DMS 273 treated with DMSO at 0.1 percent for 48 hours (cell line): ENCODE results near the gene USH1C.

Source experiments
- DNase-seq: peaks from one replicate; lab custom pipeline; 2025; lab: John Stamatoyannopoulos, UW

Gene USH1C

DNA sequence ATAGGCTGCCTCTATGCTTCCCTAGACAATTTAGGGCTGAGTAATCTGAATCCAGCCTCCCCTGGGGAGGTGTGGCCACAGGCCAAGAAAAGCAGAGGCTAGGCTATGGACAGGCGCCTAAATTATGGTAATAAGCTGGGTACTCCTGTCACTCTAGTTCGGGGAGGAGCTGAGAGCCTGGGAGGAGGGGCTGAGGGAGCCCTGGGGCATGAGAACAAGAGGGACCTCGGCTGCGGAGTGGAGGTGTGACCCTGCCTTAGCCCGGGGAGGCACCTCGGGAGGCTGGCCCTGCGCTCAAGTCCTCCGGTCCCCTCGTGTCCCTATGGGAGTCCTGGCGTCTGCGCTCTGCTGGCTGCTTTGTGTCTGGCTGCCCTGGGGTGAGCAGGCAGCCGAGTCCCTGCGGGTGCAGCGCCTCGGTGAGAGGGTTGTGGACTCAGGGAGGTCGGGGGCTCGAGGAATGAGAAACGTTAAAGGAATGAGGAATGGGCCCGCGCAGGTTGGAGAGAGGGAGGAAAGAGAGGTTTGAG, 2.9 kb upstream of the USH1C start, which contains the start of gene OTOG:
Gene OTOG, plus strand, starts transcription at position 209 of the 527 bp plus-strand sequence. Its CDS starts 114 bp downstream, at position 323.
- DNase-seq = peak; percentile 45

DNA sequence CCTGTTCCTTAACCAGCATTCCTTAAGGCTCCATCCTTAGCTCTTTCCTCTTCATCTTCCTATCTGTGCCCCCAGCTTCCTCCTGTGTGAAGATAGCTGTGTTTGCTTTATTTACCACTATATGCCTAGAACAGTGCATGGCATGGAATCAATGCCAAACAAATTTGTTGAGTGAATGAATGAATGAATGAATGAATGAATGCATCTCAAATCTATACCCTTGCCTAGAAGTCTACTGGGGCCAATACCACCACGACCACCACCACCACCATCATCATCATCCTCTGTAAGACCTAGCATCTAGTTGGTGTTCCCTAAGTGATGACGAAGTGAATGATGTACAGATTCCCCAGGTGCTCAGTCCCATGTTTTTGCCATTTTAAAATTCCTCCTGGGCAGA, 2.0 kb upstream of the USH1C start:
- no peak for DNase-seq

DNA sequence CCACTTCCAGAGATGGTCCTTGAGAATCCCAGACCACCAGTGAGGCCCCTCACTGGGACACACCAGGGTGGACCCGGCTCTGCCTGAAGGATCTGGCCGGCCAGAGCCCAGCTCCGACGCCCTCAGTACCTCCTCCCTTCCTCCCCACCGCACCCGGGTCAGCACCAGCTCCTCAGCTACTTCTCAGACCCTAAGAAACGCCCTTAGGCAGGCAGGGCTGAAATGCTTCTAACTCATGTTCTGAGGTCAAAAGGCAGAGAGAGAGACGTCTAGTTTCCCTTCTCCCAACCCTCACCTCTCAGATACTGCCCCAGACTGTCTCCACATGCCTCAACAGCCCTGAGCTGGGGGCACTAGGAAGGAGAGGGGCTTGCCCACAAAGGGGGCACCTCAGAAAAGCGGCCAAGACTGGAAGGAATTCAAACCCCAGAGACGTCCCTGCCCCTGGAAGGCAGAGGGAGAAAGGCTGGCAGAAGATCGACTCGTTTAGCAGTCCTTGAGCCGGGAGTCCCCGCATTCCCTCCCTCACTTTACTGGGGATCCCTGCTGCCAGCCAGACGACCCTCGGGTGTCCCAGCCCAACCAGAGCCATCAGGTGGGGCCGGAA, 539 bp downstream of the USH1C start:
- no peak for DNase-seq

DNA sequence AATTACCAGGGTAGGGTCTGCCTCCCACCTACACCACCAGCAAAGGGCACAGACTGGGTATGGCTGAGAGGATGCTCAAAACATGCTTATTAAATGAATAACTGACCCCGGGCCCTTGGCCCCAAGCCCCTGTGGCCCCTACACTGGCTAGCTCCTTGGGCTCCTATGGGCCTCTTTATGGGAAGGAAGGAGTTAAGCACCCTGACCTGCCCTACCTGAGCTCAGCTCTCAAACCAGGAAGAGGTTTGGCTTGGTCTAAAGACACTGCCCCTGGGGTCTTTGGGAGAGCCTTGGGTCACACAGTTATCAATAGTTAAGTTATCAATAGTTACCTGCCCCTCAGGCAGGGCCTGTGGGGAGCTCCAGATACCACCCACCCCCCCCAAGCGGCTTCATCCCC, 1.2 kb downstream of the USH1C start:
- DNase-seq = no peak

DNA sequence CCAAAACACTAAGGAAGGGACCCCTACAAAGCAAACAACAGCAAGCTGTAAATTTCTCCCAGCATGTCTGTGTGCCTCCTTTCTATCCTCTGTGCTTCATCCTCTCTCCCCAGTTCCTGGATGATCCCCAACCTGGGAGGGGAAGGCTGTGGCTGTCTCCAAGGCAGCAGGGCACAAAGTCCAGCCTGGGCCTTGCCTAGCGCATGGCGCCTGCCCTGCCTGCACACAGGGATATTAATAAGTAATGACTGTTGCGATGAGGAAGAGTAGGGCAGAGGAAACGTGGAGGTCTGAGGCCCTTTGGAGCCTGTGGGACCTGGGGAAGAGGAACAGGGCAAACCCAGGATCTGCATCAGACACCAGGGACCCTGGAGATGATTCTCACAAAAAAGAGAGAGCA, 2.0 kb downstream of the USH1C start:
- no peak for DNase-seq

DNA sequence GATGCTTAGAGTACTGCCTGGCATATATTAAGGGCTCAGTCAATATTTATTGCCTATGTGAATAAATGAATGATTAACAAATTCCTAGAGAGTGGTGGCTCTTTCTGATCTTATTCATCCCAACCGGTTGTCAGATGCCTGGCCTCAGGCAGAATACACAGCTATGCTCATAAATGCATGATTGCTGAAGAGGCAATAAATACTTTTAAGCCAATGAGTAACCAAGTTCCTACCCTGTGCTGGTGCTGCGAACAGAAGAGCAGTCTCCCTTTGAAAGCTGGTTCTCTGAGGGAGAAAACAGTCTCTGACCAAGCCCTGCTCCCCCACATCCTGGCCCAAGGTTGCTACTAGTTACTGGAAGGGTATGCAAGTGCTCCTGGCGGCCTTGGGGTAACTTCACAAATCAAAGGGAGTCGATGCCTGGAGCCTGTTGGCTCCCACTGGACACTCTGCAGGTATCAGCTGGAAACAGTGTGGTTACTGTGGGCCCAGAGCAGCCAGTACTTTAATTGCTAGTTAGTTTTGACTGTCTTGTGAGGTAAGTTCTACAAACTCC, 2.8 kb downstream of the USH1C start:
- DNase-seq = no peak

DNA sequence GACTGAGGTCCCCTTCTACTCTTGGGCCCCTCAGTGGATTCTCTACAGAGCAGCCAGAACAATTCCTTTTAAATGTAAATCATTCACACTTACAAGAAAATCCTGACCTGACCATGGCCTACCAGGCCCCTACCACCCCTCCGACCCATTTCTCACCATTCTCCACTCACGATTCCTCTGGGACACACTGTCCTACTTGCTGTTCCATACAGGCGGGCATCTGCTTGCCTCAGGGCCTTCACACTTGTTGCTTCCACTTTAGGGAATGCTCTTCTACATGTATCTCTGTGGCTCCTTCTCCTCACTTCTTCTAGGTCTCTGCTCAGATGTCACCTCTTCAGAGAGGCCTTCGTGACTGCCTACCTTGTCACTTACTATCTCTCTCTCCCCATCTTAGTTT, 3.4 kb downstream of the USH1C start:
- DNase-seq = no peak

DNA sequence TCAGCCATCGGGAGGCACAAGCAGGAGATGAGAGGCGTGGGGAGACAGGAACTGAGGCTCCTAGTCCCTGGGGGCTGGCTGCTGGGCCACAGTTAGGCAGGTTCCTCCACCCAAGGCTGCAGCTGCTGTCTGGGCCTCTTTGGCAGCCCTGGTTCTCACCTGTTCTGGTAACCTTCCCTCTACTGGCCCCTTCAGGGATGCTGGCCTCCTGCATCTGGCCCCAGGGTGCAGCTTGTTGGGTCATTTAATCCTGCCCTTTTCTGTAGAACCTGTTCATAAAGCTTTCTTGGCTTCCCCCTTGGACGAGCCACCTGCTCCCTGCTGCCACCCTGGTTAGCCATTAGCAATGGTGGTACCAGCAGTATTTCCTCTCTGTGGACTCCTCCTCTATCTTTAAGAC, 5.5 kb downstream of the USH1C start:
- no peak for DNase-seq

DNA sequence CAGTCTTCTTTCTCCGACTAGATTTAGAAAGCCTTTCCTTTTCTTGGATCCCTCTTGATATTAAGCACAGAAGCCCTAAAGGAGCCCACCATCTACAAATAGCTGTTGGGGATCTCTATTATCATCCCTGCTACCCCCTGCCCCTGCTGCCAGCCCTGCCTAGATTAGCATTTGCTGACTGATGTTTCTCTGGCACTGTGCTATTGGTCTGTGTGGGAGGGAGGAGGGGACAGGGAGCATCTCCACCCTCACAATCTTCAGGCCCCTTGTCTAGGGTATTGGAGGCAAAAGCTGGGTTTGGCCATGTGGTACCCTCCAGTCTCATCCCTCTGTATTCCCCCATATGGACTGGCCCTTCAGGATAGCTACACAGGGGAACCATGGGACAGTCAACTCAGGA, 6.2 kb downstream of the USH1C start:
- DNase-seq = no peak

DNA sequence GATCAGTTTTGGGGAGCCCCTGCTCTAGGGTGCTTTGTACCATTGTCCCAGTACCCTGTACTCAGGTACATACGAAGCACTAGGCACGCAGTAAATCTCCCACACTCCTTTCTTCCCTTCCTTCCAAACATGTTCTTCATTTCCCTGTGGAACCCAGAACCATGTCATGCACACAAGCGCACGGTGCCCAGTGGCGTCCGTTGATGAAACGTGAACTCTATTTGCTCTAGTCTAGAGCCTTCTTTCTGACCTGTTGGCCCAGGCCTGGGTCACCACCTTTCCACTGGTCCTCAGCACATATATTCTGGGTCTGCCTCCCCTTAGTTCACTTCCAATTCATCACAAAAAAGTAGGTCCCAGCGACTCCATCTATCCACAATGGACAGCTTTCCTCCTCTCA, 7.0 kb downstream of the USH1C start:
- DNase-seq = no peak

DNA sequence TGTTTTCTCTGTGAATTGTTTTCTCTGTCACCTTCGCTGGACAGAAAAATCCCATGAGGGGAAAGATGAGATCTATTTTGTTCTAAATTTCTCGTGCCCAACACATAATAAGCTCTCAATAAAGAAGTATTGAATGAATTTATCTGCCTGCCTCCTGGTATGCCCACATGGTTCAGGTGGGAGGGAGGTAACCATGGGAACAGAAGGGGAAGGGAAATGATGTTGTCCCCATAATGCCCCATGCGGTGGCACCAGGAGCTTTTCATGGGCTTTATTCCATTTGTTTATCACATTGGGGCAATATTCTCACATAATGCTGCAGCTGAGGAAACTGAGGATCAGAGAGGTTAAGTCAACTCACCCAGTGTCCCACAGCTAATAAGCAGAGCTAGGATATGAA, 8.7 kb downstream of the USH1C start:
- DNase-seq = no peak

DNA sequence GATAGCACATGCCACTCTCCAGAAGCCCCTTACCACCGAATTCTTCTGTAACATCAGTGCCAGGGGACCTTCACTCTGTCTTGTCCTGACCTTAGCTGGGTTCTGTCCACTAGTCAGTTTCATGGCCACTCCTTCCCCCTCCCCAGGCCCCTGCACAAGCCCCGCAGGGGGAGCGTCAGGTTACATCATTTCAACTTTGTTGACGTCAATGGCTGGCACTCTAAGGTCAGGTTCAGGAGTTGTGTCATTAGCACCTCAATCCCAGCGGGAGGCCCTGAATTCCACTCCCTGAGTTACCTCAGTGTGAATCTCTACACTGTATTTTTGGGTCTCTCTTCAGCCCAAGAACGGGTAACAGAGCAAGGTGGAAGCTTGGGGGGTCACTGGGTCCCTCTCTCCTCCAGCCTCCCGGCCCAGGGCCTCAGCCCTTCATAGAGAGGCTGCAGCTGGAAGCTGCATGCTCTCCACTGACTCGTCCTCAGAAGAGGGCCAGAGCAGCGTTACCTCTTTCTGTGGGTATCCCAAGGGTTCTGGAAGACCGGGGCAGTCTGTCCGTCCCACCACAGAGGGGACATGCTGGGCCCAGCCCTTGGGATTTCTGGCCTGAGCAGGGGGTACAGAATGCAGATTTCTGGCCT, 10.3 kb downstream of the USH1C start:
- no peak for DNase-seq

DNA sequence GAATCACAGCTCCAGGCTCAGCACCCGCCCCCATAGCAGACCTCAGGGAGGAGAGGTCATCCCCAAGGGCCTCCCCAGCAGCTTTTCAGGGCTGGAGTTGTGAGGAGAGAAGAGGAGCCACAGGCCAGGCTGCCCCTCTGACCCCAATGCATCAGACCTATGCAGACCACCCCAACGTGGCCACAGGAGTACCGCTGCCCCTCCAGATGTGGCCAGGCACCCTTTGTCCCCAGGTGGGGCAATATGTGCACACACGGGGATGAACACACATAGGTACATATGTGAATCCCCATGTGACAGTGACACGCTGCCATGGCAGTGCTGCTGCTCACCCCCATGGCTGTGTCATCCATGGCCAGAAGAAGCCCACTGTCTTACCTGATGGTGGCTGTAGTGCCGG, 10.9 kb downstream of the USH1C start:
- DNase-seq = no peak

DNA sequence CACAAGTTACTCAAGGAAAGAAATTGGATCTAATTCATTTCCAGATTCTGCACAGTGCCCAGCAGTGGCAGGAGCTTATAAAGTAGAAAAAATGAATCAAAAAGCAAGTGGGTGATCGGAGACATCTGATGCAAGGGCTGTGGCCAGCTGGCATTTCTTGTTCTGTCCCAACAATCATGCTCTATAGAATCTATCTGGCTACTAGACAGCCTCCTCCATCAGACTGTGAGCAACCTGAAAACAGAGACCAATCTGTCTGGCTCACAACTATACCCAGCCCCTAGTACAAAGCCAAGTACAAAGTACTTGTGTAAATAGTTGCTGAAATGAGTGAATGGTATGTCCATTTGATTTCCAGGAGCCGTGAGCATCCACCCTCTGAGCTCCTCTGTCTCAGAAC, 11.4 kb downstream of the USH1C start:
- DNase-seq = no peak

DNA sequence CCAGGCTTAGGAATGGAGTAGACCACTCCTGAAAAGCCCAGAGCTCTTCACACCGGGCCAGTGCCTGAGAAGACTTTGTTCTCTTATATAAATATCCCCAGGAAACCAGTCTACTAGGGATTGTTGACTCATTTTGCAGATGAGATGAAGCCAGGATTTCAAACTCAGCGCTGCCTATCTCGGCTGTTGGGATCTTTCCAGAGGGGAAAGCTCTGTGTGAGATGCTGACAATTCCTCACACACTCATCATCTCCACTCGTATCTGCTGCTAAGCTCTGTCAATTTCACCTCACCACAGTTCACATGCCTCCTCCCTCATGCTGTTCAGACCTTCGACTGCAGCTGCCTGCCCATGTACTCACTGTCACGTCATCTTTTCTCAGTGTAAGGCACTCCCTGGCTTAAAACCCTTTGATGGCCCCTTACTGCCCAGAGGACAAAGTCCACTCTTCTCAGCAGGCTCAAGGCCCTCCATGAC, 12.5 kb downstream of the USH1C start:
- no peak for DNase-seq

DNA sequence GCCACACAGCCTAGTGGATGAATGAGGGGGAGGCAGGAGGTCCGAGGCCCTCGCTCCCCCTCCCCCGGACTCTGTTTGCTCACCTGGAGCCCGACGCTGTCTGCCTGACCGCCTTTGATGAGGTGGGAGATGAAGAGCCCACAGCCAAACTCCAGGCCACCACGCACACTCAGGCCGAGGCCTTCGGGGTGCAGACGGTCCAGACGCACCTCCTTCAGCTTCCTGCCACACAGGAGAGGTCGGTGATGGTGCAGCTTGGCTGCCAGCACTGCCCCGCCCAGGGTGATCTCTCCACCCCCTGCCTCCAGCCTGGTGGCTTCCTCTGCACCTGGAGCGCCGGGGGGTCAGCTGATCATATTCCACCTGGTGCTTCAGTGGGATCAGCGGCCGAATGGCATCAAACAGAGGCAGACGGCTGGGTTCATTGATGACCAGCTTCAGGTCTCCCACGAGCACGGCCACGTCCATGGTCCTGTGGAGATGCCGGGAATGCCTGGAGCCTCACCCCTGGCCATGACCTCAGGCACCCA, 13.1 kb downstream of the USH1C start:
- no peak for DNase-seq

DNA sequence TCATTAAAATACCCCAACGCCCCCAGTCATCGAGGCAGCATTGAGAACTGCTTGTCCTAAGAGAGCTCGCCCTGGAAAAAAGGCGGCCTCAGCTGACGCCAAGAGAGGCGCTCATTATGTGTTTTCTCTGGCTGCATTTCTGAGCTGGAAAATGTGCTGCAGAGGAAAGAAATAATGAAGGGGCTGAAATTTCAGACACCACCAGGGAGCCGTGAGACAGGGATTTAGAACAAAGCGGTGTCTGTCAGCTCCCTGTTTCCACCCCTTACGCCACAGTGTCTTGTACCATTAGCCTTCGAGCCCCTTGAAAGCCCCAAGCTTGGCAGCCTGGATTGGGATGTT, 14.4 kb downstream of the USH1C start:
- no peak for DNase-seq

DNA sequence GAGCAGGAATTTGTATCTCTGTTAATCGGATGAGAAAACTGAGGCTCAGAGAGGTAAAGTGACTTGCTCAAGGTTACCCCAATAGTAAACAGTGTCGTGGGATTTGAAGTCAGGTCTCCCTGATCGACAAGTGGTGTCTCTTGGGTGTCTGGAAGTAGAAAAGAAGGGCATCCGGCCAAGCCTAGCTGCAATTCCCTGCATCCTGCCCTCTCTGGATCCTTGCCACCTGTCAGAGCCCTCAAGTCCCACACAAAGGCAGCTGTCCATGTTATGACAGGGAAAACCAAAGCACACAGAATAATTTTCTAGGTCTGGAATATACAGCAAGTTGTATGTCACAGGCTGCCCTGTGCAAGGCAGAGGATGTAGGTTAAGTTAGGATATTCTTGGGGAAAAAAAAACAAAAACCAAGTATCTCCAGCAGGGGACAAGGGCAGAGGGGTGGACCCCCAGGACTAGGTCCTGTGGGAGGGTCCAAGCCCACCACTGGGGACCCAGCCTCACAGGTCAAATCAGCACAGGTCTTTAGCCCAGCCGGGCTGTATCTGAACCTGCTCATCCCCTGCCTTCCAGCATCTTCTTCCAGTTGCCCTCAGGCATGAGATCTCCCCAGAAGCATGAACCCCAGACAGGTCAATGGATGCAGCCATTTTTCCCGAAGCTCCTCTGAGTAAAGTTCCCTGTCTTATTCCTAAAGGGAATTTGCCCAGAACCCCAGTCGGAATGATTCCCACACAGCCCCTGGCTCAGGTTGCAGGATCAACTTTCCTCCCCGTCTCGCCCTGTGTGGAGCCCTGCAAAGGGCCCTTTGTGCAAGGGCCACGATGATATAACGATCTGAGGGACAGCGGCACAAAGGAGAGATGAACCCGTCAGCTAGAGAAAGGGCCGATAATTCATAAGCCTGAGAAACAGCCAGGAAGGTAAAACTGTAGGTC, 15.0 kb downstream of the USH1C start:
- DNase-seq = no peak

DNA sequence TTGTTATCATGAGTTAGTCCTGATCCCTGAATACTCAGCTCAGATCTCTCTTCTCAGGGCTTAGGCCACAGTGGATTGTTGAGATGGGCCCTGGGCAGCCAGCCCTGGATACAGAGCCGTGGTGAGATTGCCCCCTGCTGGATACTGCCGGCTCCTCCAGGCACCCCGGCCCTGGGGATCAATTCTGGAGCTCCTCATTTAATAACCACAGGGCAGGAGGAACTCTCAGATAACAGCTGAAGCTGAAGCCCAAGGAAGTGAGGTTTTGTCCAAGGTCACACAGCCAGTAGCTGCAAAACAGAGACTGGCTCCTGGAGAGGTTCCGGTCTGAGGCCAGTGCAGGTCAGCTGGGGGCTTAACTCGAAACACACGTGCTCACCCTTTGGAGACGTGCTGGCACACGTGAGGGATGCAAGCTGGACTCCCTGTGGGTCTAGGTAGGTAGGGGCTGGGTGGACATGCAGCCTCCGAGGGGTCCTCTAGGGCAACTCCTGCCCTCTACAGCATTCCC, 16.0 kb downstream of the USH1C start:
- DNase-seq = no peak

DNA sequence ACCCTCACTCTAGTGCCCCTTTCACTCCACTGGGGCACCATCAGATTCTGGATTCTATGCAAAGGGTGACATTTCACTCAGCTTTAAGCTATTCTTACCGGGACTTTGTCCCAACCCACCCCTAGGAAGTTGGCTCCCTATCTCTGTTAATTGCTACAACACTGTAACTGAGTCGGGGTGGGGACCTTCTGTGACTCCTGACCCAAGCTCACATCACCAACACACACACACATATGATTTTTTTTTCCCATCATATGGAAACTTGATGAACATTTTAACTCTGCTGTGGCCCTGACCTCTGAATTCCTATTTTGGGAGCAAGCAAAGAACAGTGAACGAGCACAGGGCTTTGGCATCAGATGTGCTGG, 16.6 kb downstream of the USH1C start:
- DNase-seq = no peak

DNA sequence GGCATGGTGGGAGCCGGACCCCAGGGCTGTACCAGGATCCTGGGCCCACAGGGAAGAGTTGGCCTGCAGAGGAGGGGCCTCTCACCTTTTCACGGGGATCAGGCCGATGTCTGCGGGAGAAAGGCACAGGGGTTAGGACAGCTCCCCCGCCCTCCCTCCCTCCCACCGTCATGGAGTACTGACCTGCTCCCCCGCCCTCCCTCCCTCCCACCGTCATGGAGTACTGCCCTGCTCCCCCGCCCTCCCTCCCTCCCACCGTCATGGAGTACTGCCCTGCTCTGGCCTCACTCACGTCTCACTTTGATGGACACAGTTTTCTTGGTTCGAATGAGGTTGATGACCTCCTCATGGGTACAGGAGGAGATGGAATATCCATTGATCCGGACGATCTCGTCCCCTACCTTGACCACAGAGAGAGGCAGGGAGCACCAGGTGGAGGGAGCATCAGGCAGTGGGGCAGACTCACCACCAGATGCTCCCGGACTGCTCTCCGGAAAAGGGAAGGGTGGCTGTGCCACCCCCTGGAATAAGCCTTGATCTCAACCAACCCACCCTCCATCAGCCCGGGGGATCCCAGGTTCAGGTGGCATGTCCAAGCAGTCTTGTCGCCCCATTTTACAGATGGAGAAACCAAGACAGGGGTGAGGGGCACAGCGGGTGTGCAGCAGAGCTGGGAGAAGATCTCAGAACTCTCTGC, 17.1 kb downstream of the USH1C start:
- DNase-seq = no peak
